ENCODE measurements around the gene GEMIN5. TPM values are rescaled to one million over a fixed set of nuclear protein-coding genes. Genes with fewer than 3 reads are reported as not detected.

Gene GEMIN5
- total RNA-seq, 5 donors from 2014 or later (not counting 1 experiment from before 2014, with no cell fraction given): 6.8 to 17.6 (median 14.8) TPM

DNA sequence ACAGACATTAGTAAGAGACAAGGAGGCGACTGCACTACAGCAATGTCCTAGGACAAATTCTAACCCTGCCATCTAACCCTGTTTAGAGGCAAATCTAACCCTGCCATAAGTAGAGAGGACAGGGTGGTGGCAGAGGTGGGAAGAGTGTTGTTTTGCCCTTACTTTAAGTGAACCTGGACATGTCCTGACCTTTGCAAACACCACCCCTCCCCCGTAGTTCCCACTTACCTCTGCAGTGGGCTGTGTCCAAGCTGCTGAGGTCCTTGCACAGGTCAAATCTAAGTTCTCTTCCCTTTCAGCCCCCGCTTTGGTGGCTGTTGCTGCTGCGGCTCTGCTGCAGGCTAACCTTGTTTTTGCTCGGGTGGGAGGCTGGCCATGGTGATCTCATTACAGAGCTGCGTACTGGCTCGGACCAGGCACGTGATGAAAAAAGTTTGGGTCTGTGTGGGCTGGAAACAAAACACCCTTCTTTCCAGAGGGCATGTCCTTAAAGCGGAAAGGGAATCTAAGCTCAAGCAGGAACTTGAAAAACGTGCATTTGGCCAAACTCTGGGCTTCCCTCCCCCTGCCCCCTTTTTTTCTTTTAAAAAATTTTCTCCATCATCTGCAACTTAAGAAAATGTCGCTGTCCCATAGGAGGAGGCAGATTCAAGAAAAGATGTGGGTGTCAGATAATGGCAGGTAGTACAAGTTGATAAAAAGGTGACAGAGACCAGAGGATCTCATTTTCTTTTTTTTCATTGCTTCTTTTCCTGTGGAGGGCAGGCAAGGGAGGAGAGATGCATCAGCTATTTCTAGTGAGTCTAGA is 87.6 kb downstream of the GEMIN5 start, which contains the start of gene FAXDC2:
TSS of gene FAXDC2 (minus strand) at position 349 of the 808 bp plus-strand sequence. CDS start 12,425 bp downstream, outside the sequence.
- no peaks in the 10 kb centered on the region for H3K36me3 Mint-ChIP-seq
- Histone ChIP-seq H3K4me3 (ENCODE audit: control insufficient read depth in 1 of 2, extremely low read depth in 1 of 2, low read length in 1 of 2) (no peak within 1 kb of the TSS), H3K4me1 (ENCODE audit: control insufficient read depth in 1 of 2, extremely low read depth in 1 of 2, insufficient read depth in 2 of 2, low read length in 2 of 2) (no peaks in the 10 kb centered on the region), H3K27ac (ENCODE audit: low read length) (no peak within 1 kb of the TSS), H3K9me3 (no peaks in the 10 kb centered on the region), H3K27me3 (replicated peaks in 1 of 2; ENCODE audit: control insufficient read depth in 2 of 2, extremely low read depth in 1 of 2, insufficient read depth in 2 of 2, low read length in 1 of 2) (no peaks in the 10 kb centered on the region), H3K36me3 (ENCODE audit: control insufficient read depth in 2 of 2, extremely low read depth in 1 of 2, insufficient read depth in 1 of 2, low read length in 1 of 2) (no peaks in the 10 kb centered on the region)
- H3K4me1 Mint-ChIP-seq: peaks cover 2 to 15% (median 3%) of the 10 kb centered on the region in 3 donors
- 71% methylated on average over 2 of the region's 11 CpGs for WGBS (ENCODE audit: insufficient coverage)
- no peak within 1 kb of the TSS for H3K4me3 Mint-ChIP-seq
- DNase-seq (no peak), ATAC-seq (replicated peaks in 1 of 4) (no peak)
- H3K27me3 Mint-ChIP-seq: no peaks in the 10 kb centered on the region
- CTCF ChIA-PET: interaction anchor here in 1 of 2 donors (0.6 kb wide), 1 partner anchor 198 kb away, joined by 9 read pairs; no protein-coding TSS in a partner anchor
- POLR2A ChIA-PET: interaction anchor here in 1 of 2 donors (1.3 kb wide), 1 partner anchor 83 kb away, joined by 3 read pairs; no protein-coding TSS in a partner anchor
- no peaks in the 10 kb centered on the region for H3K9me3 Mint-ChIP-seq
- H3K27ac Mint-ChIP-seq: no peak within 1 kb of the TSS

DNA sequence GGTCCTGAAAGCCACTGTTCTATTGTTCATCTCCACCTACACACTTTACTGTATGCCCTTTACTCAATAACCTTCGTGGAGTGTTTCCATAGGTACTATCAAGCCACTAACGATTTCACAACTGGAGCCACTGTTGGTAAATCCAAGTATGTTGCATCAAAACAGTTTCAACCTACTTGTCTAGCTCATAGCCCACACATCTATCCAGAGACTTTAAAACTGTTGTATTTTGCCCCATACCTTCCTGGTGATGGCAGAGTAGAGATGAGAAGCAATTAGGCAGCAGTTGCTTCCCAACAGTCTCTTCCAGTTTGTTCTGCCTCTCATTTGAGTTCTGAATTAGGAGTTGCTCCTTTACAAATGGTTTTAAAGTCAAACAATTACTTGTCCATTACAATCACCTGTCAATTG is 88.2 kb downstream of the GEMIN5 start:
- Mint-ChIP-seq H3K36me3 (no peaks in the 10 kb centered on the region), H3K4me3 (no peak overlapping the region), H3K4me1 (peaks cover 2 to 15% (median 3%) of the 10 kb centered on the region in 3 donors), H3K27ac (no peak overlapping the region), H3K9me3 (no peaks in the 10 kb centered on the region), H3K27me3 (no peaks in the 10 kb centered on the region)
- no peaks in the 10 kb centered on the region for H3K27me3 ChIP-seq (replicated peaks in 1 of 2; ENCODE audit: control insufficient read depth in 2 of 2, extremely low read depth in 1 of 2, insufficient read depth in 2 of 2, low read length in 1 of 2)
- 36% methylated on average over 2 of the region's 2 CpGs for WGBS (ENCODE audit: insufficient coverage)
- ATAC-seq (replicated peaks in 1 of 4) (no peak), DNase-seq (no peak)
- no peaks in the 10 kb centered on the region for H3K9me3 ChIP-seq
- no peak overlapping the region for H3K27ac ChIP-seq (ENCODE audit: low read length)
- H3K4me1 ChIP-seq (ENCODE audit: control insufficient read depth in 1 of 2, extremely low read depth in 1 of 2, insufficient read depth in 2 of 2, low read length in 2 of 2): no peaks in the 10 kb centered on the region
- H3K36me3 ChIP-seq (ENCODE audit: control insufficient read depth in 2 of 2, extremely low read depth in 1 of 2, insufficient read depth in 1 of 2, low read length in 1 of 2): no peaks in the 10 kb centered on the region
- H3K4me3 ChIP-seq (ENCODE audit: control insufficient read depth in 1 of 2, extremely low read depth in 1 of 2, low read length in 1 of 2): no peak overlapping the region
- ChIA-PET POLR2A (no interaction called here), CTCF (no interaction called here)

DNA sequence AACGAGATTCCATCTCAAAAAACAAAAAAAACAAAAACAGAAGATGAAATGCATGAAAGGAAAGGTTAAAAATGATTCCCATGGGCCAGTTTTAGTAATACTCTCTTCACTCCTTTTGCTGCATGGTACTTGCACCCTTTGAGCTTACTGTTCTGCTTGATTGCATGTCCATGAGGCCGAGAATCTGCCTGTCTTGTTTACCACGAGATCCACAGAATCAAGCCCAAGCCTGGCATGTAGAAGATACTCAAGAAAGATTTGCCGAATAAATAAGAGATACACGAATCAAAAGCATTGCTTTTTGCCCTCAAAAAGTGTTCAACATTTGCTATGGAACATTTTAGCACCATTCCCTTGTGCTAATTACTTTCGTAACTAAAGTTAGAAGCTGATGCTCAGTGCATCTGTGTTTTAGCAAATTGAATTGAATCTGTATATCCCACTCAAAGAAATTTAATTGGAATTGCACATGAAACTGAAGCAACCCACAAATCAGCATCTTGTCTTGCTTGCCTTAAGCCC is 88.7 kb downstream of the GEMIN5 start:
- no peak overlapping the region for H3K27ac Mint-ChIP-seq
- no peaks in the 10 kb centered on the region for H3K9me3 Mint-ChIP-seq
- Histone ChIP-seq H3K27ac (ENCODE audit: low read length) (no peak overlapping the region), H3K4me1 (ENCODE audit: control insufficient read depth in 1 of 2, extremely low read depth in 1 of 2, insufficient read depth in 2 of 2, low read length in 2 of 2) (no peaks in the 10 kb centered on the region), H3K27me3 (replicated peaks in 1 of 2; ENCODE audit: control insufficient read depth in 2 of 2, extremely low read depth in 1 of 2, insufficient read depth in 2 of 2, low read length in 1 of 2) (no peaks in the 10 kb centered on the region), H3K36me3 (ENCODE audit: control insufficient read depth in 2 of 2, extremely low read depth in 1 of 2, insufficient read depth in 1 of 2, low read length in 1 of 2) (no peaks in the 10 kb centered on the region), H3K4me3 (ENCODE audit: control insufficient read depth in 1 of 2, extremely low read depth in 1 of 2, low read length in 1 of 2) (no peak overlapping the region), H3K9me3 (no peaks in the 10 kb centered on the region)
- ChIA-PET POLR2A (interaction anchor here in 1 of 2 donors (0.6 kb wide), 1 partner anchor 25 kb away, joined by 3 read pairs; no protein-coding TSS in a partner anchor), CTCF (no interaction called here)
- peaks cover 2 to 15% (median 3%) of the 10 kb centered on the region in 3 donors for H3K4me1 Mint-ChIP-seq
- no peak for ATAC-seq (replicated peaks in 1 of 4)
- no peak overlapping the region for H3K4me3 Mint-ChIP-seq
- H3K27me3 Mint-ChIP-seq: no peaks in the 10 kb centered on the region
- DNase-seq: no peak
- no peaks in the 10 kb centered on the region for H3K36me3 Mint-ChIP-seq
- 90% methylated on average over 4 of the region's 6 CpGs for WGBS (ENCODE audit: insufficient coverage)

DNA sequence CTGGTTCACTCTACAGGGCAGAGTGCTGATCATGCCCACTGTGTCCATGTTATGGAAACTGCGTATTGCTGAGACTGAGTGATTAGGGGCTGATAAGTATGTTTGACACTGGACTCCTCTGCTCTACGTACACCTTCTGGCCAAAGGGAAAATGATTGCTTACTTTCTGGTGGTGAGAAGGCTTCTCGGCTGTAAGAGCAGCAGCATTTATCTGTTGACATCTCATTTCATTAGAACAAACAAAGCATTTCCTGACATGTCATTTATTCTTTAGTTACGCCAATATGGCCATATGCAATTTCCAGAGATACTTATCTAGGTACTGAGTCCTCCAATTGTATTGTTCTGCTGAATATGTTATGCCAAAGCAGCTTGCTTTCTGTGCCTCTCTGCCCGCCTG is 93.2 kb downstream of the GEMIN5 start:
- Mint-ChIP-seq H3K27me3 (no peaks in the 10 kb centered on the region), H3K4me1 (peaks cover 0 to 2% (median 0%) of the 10 kb centered on the region in 3 donors), H3K36me3 (no peaks in the 10 kb centered on the region), H3K27ac (no peak overlapping the region), H3K9me3 (no peaks in the 10 kb centered on the region), H3K4me3 (no peak overlapping the region)
- DNase-seq (no peak), ATAC-seq (replicated peaks in 1 of 4) (no peak)
- H3K4me1 ChIP-seq (ENCODE audit: control insufficient read depth in 1 of 2, extremely low read depth in 1 of 2, insufficient read depth in 2 of 2, low read length in 2 of 2): no peaks in the 10 kb centered on the region
- no peaks in the 10 kb centered on the region for H3K36me3 ChIP-seq (ENCODE audit: control insufficient read depth in 2 of 2, extremely low read depth in 1 of 2, insufficient read depth in 1 of 2, low read length in 1 of 2)
- H3K4me3 ChIP-seq (ENCODE audit: control insufficient read depth in 1 of 2, extremely low read depth in 1 of 2, low read length in 1 of 2): no peak overlapping the region
- ChIA-PET CTCF (no interaction called here), POLR2A (interaction anchor here in 1 of 2 donors (0.6 kb wide), 1 partner anchor 9 kb away, joined by 4 read pairs; no protein-coding TSS in a partner anchor)
- H3K27me3 ChIP-seq (replicated peaks in 1 of 2; ENCODE audit: control insufficient read depth in 2 of 2, extremely low read depth in 1 of 2, insufficient read depth in 2 of 2, low read length in 1 of 2): no peaks in the 10 kb centered on the region
- no peak overlapping the region for H3K27ac ChIP-seq (ENCODE audit: low read length)
- H3K9me3 ChIP-seq: no peaks in the 10 kb centered on the region
- WGBS (ENCODE audit: insufficient coverage): 33% methylated on average over 1 of the region's 5 CpGs

DNA sequence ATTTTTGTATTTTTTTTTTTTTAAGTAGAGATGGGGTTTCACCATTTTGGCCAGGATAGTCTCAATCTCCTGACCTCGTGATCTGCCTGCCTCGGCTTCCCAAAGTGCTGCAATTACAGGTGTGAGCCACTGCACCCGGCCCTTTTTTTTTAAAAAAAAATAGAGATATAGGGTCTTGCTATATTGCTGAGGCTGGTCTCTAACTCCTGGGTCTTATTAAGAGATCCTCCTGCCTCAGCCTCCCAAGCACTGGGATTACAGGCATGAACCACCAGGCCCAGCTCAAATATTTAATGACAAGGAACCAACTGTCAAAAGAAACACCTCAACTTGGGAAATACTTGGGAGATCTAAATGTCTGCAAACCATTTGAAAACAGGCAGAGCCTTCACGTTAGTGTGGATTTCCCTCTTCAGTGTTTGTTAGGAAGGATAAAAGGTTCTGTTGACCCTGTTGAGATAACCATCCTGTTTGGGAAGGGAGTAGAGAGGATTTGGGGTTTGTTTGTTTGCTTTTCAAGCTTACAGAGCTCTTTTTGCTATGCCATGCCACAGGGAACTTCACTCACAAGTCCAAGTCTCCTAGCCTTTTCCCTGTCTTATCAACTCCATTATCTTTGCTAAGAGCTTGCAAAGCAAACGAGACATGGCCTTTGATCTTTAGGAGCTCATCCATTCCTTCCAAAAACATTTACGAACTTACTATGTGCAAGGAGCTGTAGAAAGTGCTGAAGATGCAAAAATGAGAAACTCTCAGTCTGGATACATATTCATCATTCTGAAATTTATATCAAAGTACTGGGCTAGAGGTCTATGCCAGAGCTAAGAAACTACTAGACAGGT is 95.1 kb downstream of the GEMIN5 start:
- Histone ChIP-seq H3K4me3 (ENCODE audit: control insufficient read depth in 1 of 2, extremely low read depth in 1 of 2, low read length in 1 of 2) (no peak overlapping the region), H3K27me3 (replicated peaks in 1 of 2; ENCODE audit: control insufficient read depth in 2 of 2, extremely low read depth in 1 of 2, insufficient read depth in 2 of 2, low read length in 1 of 2) (no peaks in the 10 kb centered on the region), H3K9me3 (no peaks in the 10 kb centered on the region), H3K36me3 (ENCODE audit: control insufficient read depth in 2 of 2, extremely low read depth in 1 of 2, insufficient read depth in 1 of 2, low read length in 1 of 2) (no peaks in the 10 kb centered on the region), H3K27ac (ENCODE audit: low read length) (no peak overlapping the region), H3K4me1 (ENCODE audit: control insufficient read depth in 1 of 2, extremely low read depth in 1 of 2, insufficient read depth in 2 of 2, low read length in 2 of 2) (no peaks in the 10 kb centered on the region)
- Mint-ChIP-seq H3K36me3 (no peaks in the 10 kb centered on the region), H3K27me3 (no peaks in the 10 kb centered on the region), H3K4me3 (no peak overlapping the region), H3K9me3 (no peaks in the 10 kb centered on the region), H3K27ac (no peak overlapping the region), H3K4me1 (no peaks in the 10 kb centered on the region)
- ChIA-PET CTCF (no interaction called here), POLR2A (interaction anchor here (0.5 to 0.7 kb wide), 3 partner anchors 14 to 141 kb away, joined by 3 to 6 read pairs (median 3); no protein-coding TSS in a partner anchor)
- DNase-seq (no peak), ATAC-seq (replicated peaks in 1 of 4) (no peak)
- WGBS (ENCODE audit: insufficient coverage): no CpG with 5 or more reads among the region's 6 CpGs

DNA sequence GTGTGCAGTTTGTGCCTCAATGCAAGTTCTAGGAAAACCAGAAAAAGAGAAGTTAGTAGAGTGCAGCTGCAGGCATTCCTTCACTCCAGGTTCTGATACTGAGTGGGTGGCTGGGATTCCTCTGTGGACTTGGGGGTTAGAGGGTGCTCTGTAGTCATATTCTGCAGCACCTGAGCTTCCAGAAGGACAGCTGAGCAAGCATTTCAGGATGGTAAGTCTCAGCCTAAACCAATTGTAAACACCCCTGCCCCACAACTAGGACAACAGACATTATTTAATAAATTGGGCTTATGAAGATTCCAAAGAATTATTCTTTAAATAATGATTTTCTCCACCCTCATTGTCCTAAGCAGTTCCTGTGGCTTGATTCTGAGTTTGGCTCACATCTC is 96.7 kb downstream of the GEMIN5 start:
- DNase-seq (no peak), ATAC-seq (replicated peaks in 1 of 4) (no peak)
- Mint-ChIP-seq H3K4me1 (no peaks in the 10 kb centered on the region), H3K36me3 (no peaks in the 10 kb centered on the region), H3K27ac (no peak overlapping the region), H3K27me3 (no peaks in the 10 kb centered on the region), H3K9me3 (no peaks in the 10 kb centered on the region), H3K4me3 (no peak overlapping the region)
- no peaks in the 10 kb centered on the region for H3K9me3 ChIP-seq
- H3K36me3 ChIP-seq (ENCODE audit: control insufficient read depth in 2 of 2, extremely low read depth in 1 of 2, insufficient read depth in 1 of 2, low read length in 1 of 2): no peaks in the 10 kb centered on the region
- no peaks in the 10 kb centered on the region for H3K4me1 ChIP-seq (ENCODE audit: control insufficient read depth in 1 of 2, extremely low read depth in 1 of 2, insufficient read depth in 2 of 2, low read length in 2 of 2)
- no peak overlapping the region for H3K4me3 ChIP-seq (ENCODE audit: control insufficient read depth in 1 of 2, extremely low read depth in 1 of 2, low read length in 1 of 2)
- no peak overlapping the region for H3K27ac ChIP-seq (ENCODE audit: low read length)
- ChIA-PET POLR2A (no interaction called here), CTCF (no interaction called here)
- no peaks in the 10 kb centered on the region for H3K27me3 ChIP-seq (replicated peaks in 1 of 2; ENCODE audit: control insufficient read depth in 2 of 2, extremely low read depth in 1 of 2, insufficient read depth in 2 of 2, low read length in 1 of 2)

All from T-cell (primary cell).